ENCODE results near the gene UGT1A3.
"Not testable (repeated sequence)": the region's sequence is repeated elsewhere in the genome, so short reads cannot be mapped to it uniquely, and the experiment has no call there.

Gene UGT1A3

GRCh38 chr2:233740870-233741269 lies 12.0 kb downstream of the UGT1A3 start:
- peaks cover 6% of the 10 kb centered on the region for H3K27me3 ChIP-seq (ENCODE audit: insufficient read depth, low read length, poor library complexity)
- H3K79me2 ChIP-seq (ENCODE audit: insufficient read depth, low read length): no peaks in the 10 kb centered on the region
- DNase-seq (no peak), ATAC-seq (ENCODE audit: insufficient read depth, low read depth) (no peak)
- H3K36me3 ChIP-seq (ENCODE audit: insufficient read depth, low read length): no peaks in the 10 kb centered on the region
- no peaks in the 10 kb centered on the region for H3K9me3 ChIP-seq (ENCODE audit: insufficient read depth, low read length, severe bottlenecking)
- H3K27ac ChIP-seq (ENCODE audit: low read length): no peak overlapping the region
- no peak overlapping the region for H2AFZ ChIP-seq (ENCODE audit: low read depth, low read length)
- no peak overlapping the region for H3K9ac ChIP-seq (ENCODE audit: low read depth, low read length)
- no peaks in the 10 kb centered on the region for H3K4me1 ChIP-seq (ENCODE audit: insufficient read depth, low read length)
- no peak overlapping the region for H3K4me2 ChIP-seq (ENCODE audit: insufficient read depth, low read length)
- H3K4me3 ChIP-seq (ENCODE audit: low read depth in 1 of 2, low read length in 2 of 2): no peak overlapping the region
- TF ChIP-seq EZH2 (IDR thresholded peaks at IDR 0.05; ENCODE audit: borderline replicate concordance, low read depth, low read length, severe bottlenecking) (no peak), CTCF (IDR thresholded peaks at IDR 0.05; ENCODE audit: borderline replicate concordance, extremely low read depth, low read length, poor library complexity, severe bottlenecking) (no peak)
- H4K20me1 ChIP-seq (ENCODE audit: insufficient read depth, low read length): no peaks in the 10 kb centered on the region

GRCh38 chr2:233743464-233744259 lies 14.8 kb downstream of the UGT1A3 start:
- no peaks in the 10 kb centered on the region for H3K9me3 ChIP-seq (ENCODE audit: insufficient read depth, low read length, severe bottlenecking)
- DNase-seq (no peak), ATAC-seq (ENCODE audit: insufficient read depth, low read depth) (no peak)
- no peak overlapping the region for H3K4me3 ChIP-seq (ENCODE audit: low read depth in 1 of 2, low read length in 2 of 2)
- no peak overlapping the region for H3K4me2 ChIP-seq (ENCODE audit: insufficient read depth, low read length)
- no peaks in the 10 kb centered on the region for H3K79me2 ChIP-seq (ENCODE audit: insufficient read depth, low read length)
- H4K20me1 ChIP-seq (ENCODE audit: insufficient read depth, low read length): no peaks in the 10 kb centered on the region
- TF ChIP-seq EZH2 (IDR thresholded peaks at IDR 0.05; ENCODE audit: borderline replicate concordance, low read depth, low read length, severe bottlenecking) (no peak), CTCF (IDR thresholded peaks at IDR 0.05; ENCODE audit: borderline replicate concordance, extremely low read depth, low read length, poor library complexity, severe bottlenecking) (no peak)
- no peak overlapping the region for H3K27ac ChIP-seq (ENCODE audit: low read length)
- H3K9ac ChIP-seq (ENCODE audit: low read depth, low read length): no peak overlapping the region
- H2AFZ ChIP-seq (ENCODE audit: low read depth, low read length): no peak overlapping the region
- H3K4me1 ChIP-seq (ENCODE audit: insufficient read depth, low read length): no peaks in the 10 kb centered on the region
- peaks cover 3% of the 10 kb centered on the region for H3K27me3 ChIP-seq (ENCODE audit: insufficient read depth, low read length, poor library complexity)
- H3K36me3 ChIP-seq (ENCODE audit: insufficient read depth, low read length): no peaks in the 10 kb centered on the region

GRCh38 chr2:233745073-233745755 lies 16.4 kb downstream of the UGT1A3 start:
- ATAC-seq (ENCODE audit: insufficient read depth, low read depth) (no peak), DNase-seq (no peak)
- TF ChIP-seq EZH2 (IDR thresholded peaks at IDR 0.05; ENCODE audit: borderline replicate concordance, low read depth, low read length, severe bottlenecking) (no peak), CTCF (IDR thresholded peaks at IDR 0.05; ENCODE audit: borderline replicate concordance, extremely low read depth, low read length, poor library complexity, severe bottlenecking) (no peak)
- H2AFZ ChIP-seq (ENCODE audit: low read depth, low read length): no peak overlapping the region
- H3K27ac ChIP-seq (ENCODE audit: low read length): no peak overlapping the region
- H3K79me2 ChIP-seq (ENCODE audit: insufficient read depth, low read length): no peaks in the 10 kb centered on the region
- peaks cover 3% of the 10 kb centered on the region for H3K27me3 ChIP-seq (ENCODE audit: insufficient read depth, low read length, poor library complexity)
- H4K20me1 ChIP-seq (ENCODE audit: insufficient read depth, low read length): no peaks in the 10 kb centered on the region
- H3K4me3 ChIP-seq (ENCODE audit: low read depth in 1 of 2, low read length in 2 of 2): no peak overlapping the region
- no peaks in the 10 kb centered on the region for H3K4me1 ChIP-seq (ENCODE audit: insufficient read depth, low read length)
- H3K4me2 ChIP-seq (ENCODE audit: insufficient read depth, low read length): no peak overlapping the region
- no peak overlapping the region for H3K9ac ChIP-seq (ENCODE audit: low read depth, low read length)
- H3K36me3 ChIP-seq (ENCODE audit: insufficient read depth, low read length): no peaks in the 10 kb centered on the region
- peaks cover 3% of the 10 kb centered on the region for H3K9me3 ChIP-seq (ENCODE audit: insufficient read depth, low read length, severe bottlenecking)

- H3K27me3 ChIP-seq (ENCODE audit: insufficient read depth, low read length, poor library complexity); ATAC-seq (ENCODE audit: insufficient read depth, low read depth); H3K27ac ChIP-seq (ENCODE audit: low read length); H3K79me2 ChIP-seq (ENCODE audit: insufficient read depth, low read length); H3K9ac ChIP-seq (ENCODE audit: low read depth, low read length); H3K4me3 ChIP-seq (ENCODE audit: low read depth in 1 of 2, low read length in 2 of 2); H3K4me1 ChIP-seq (ENCODE audit: insufficient read depth, low read length); H3K4me2 ChIP-seq (ENCODE audit: insufficient read depth, low read length); DNase-seq; H4K20me1 ChIP-seq (ENCODE audit: insufficient read depth, low read length); H2AFZ ChIP-seq (ENCODE audit: low read depth, low read length); H3K36me3 ChIP-seq (ENCODE audit: insufficient read depth, low read length); H3K9me3 ChIP-seq (ENCODE audit: insufficient read depth, low read length, severe bottlenecking): not testable (repeated sequence)
Measured at GRCh38 chr2:233745838-233746237, 17.0 kb downstream of the UGT1A3 start.

Data from DND-41 (cell line).